Measurements from ENCODE around the gene BCL2L2. TPM values are rescaled to one million over a fixed set of nuclear protein-coding genes. Genes with fewer than 3 reads are reported as not detected.

Gene BCL2L2
- total RNA-seq, 5 donors from 2014 or later (not counting 1 experiment from before 2014, with no cell fraction given), result 1.9 to 4.6 (median 2.2) TPM

DNA sequence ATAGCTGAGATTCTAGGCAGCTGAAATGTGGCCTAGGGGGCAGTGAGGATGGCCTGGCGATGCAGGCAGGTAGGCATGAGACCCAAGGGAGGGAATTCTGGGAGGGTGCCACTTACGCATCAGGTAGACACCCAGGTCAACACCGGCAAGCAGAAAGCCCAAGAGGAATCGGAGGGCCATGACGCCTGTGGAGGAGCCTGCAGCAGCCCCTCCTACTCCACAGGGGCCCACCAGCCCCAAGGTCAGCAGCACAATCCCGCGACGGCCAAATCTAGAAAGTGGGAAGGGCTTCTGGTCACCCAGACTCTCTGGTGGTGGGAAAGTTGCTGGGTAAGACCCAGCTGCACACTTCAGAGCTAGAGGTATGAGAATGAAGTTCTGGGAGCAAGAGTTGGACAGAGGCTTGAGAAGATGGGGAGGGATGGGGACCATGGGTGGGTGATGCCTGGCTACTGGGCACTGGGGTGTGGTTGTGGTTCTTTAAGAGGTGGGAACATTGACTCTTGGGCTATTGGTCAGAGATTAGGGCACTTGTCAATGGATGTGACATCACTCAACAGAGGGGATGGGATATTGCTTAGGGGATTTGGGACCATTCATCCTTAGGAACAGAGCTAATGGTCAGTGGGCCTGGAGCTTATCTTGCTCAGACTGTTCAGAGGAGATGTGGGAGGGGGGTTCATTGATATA, 42.7 kb downstream of the BCL2L2 start:
- H3K9me3 Mint-ChIP-seq, result no peaks in the 10 kb centered on the region
- H3K4me3 Mint-ChIP-seq, result no peak overlapping the region
- ATAC-seq (replicated peaks in 1 of 4) (no peak), DNase-seq (no peak)
- POLR2A ChIA-PET, result interaction anchor here in 1 of 2 donors (0.7 kb wide), 1 partner anchor 24 kb away, joined by 3 read pairs; no protein-coding TSS in a partner anchor
- 93% methylated on average over 4 of the region's 8 CpGs for WGBS (ENCODE audit: insufficient coverage)
- H3K9me3 ChIP-seq, result no peaks in the 10 kb centered on the region
- H3K27ac ChIP-seq (ENCODE audit: low read length), result no peak overlapping the region
- peaks cover 4 to 32% of the 10 kb centered on the region in 2 experiments for H3K27me3 ChIP-seq (replicated peaks in 1 of 2; ENCODE audit: control insufficient read depth in 2 of 2, extremely low read depth in 1 of 2, insufficient read depth in 2 of 2, low read length in 1 of 2)
- H3K27ac Mint-ChIP-seq, result no peak overlapping the region
- H3K4me1 Mint-ChIP-seq, result peaks cover 9 to 22% (median 18%) of the 10 kb centered on the region in 3 donors
- CTCF ChIA-PET, result interaction anchor here in 1 of 2 donors (0.6 kb wide), 1 partner anchor 53 kb away, joined by 3 read pairs; no protein-coding TSS in a partner anchor
- no peaks in the 10 kb centered on the region for H3K36me3 Mint-ChIP-seq
- H3K4me3 ChIP-seq (ENCODE audit: control insufficient read depth in 1 of 2, extremely low read depth in 1 of 2, low read length in 1 of 2), result no peak overlapping the region
- H3K27me3 Mint-ChIP-seq, result peaks cover 17 to 33% of the 10 kb centered on the region in 2 donors
- peaks cover 0 to 11% of the 10 kb centered on the region in 2 experiments for H3K4me1 ChIP-seq (ENCODE audit: control insufficient read depth in 1 of 2, extremely low read depth in 1 of 2, insufficient read depth in 2 of 2, low read length in 2 of 2)
- H3K36me3 ChIP-seq (ENCODE audit: control insufficient read depth in 2 of 2, extremely low read depth in 1 of 2, insufficient read depth in 1 of 2, low read length in 1 of 2), result no peaks in the 10 kb centered on the region

DNA sequence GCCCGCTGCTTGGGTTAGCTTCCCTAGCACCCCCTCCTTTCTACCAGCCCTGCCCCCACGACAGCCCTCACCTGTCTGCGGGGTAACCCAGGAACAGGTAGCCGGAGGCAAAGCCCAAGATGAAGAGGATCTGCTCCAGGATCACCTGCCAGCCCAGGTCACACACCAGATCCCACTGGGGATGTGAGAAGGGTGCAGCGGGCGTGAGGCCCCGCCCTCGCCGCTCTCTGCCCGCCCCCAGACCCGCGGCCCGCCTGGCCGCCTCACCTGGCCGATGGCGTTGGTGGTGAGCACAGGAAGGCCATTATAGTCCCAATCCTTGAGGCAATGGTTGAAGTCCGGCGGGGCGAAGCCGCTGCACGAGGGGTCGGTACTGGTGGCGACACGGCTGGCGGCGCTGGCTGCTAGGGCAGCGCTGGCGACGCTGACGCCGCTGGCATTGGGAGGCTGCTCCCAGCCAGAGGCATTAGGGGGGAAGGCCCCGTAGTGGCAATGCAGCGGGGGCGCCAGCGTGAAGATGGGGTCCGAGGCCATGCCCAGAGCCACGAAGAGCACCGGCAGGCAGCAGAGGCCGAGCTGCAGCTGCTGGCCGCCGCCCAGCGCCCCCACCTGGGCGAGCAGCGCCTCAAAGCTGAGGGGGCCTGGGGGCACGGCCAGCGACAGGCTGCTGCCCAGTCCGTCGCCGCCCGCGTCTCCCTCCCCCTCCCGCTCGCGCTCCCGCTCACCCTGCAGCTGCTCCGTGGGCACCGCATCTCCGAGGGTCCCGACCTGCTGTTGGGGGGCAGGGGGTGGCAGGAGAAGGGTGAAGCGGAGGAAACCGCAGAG, 45.3 kb downstream of the BCL2L2 start:
- peak overlapping the region; percentile 77 to 81 (median 79) for H3K4me3 Mint-ChIP-seq
- peaks cover 9 to 22% (median 18%) of the 10 kb centered on the region in 3 donors for H3K4me1 Mint-ChIP-seq
- no peak overlapping the region for H3K27ac Mint-ChIP-seq
- H3K27me3 Mint-ChIP-seq, result peaks cover 17 to 46% of the 10 kb centered on the region in 2 donors
- no peaks in the 10 kb centered on the region for H3K36me3 ChIP-seq (ENCODE audit: control insufficient read depth in 2 of 2, extremely low read depth in 1 of 2, insufficient read depth in 1 of 2, low read length in 1 of 2)
- no peaks in the 10 kb centered on the region for H3K36me3 Mint-ChIP-seq
- WGBS (ENCODE audit: insufficient coverage), result 19% methylated on average over 48 of the region's 61 CpGs
- H3K9me3 Mint-ChIP-seq, result no peaks in the 10 kb centered on the region
- ATAC-seq (replicated peaks in 1 of 4) (peak; percentile 13 to 35 (median 26)), DNase-seq (peak in 3 of 35 experiments; percentile 10 to 17 (median 13))
- ChIA-PET POLR2A (interaction anchor here in 1 of 2 donors (0.6 kb wide), 1 partner anchor 49 kb away, joined by 3 read pairs; no protein-coding TSS in a partner anchor), CTCF (interaction anchor here in 1 of 2 donors (0.6 kb wide), 1 partner anchor 230 kb away, joined by 3 read pairs; no protein-coding TSS in a partner anchor)
- H3K4me1 ChIP-seq (ENCODE audit: control insufficient read depth in 1 of 2, extremely low read depth in 1 of 2, insufficient read depth in 2 of 2, low read length in 2 of 2), result peaks cover 0 to 11% of the 10 kb centered on the region in 2 experiments
- no peaks in the 10 kb centered on the region for H3K9me3 ChIP-seq
- H3K4me3 ChIP-seq (ENCODE audit: control insufficient read depth in 1 of 2, extremely low read depth in 1 of 2, low read length in 1 of 2), result peak overlapping the region; percentile 55 to 81
- H3K27ac ChIP-seq (ENCODE audit: low read length), result no peak overlapping the region
- peaks cover 4 to 35% of the 10 kb centered on the region in 2 experiments for H3K27me3 ChIP-seq (replicated peaks in 1 of 2; ENCODE audit: control insufficient read depth in 2 of 2, extremely low read depth in 1 of 2, insufficient read depth in 2 of 2, low read length in 1 of 2)

DNA sequence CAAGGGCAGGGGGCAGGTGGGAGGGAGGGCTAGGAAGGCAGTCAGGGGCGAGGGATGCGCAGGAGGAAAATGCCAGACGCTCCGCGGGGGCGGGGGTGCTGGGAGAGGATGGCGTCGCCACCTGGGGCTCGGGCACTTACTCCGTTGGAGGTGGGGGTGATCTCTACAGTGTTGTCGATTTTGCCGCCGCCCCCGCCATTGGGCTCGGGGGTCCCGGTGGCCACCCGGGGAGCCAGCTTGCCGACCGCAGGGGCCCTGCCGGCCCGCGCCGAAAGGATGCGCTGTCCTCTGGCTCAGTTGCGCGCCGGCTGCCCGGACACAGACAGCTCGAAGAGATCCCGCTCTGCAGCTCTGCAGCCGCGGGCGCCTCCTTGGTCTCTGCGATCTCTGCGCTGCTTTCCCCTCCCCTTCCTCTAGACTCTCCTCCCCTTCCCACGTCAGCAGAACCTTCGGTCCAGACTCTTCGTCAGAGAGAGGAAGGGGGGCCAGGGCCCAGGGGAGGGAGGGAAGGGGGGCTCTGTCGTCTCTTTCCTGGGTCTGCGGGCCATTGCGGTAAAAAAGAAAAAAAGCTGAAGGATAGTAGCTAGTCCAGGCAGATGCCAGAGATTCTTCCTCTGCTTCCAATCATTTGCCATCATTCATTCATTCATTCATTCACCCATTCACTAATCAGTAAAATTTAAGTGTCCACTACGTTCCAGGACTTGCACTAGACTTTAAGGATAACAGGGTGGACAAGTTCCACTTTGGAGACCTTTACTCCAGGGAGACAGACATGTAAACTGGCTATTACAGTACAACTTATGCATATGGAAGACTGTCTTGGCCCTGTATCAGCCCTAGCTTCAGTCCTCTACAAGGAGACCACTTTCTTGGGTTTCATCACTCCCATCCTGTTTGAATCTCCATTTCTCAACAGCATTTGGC, 46.1 kb downstream of the BCL2L2 start, which contains the start of gene SLC22A17:
Gene SLC22A17, minus strand, starts transcription at position 382 of the 927 bp plus-strand sequence.
- peaks cover 0 to 11% of the 10 kb centered on the region in 2 experiments for H3K4me1 ChIP-seq (ENCODE audit: control insufficient read depth in 1 of 2, extremely low read depth in 1 of 2, insufficient read depth in 2 of 2, low read length in 2 of 2)
- H3K27ac ChIP-seq (ENCODE audit: low read length), result no peak within 1 kb of the TSS
- Mint-ChIP-seq H3K27me3 (peaks cover 17 to 46% of the 10 kb centered on the region in 2 donors), H3K9me3 (no peaks in the 10 kb centered on the region), H3K27ac (peak within 1 kb of the TSS in 1 of 2 donors; percentile 17), H3K4me3 (peak within 1 kb of the TSS; percentile 77 to 81 (median 79)), H3K4me1 (peaks cover 9 to 22% (median 18%) of the 10 kb centered on the region in 3 donors), H3K36me3 (no peaks in the 10 kb centered on the region)
- peak within 1 kb of the TSS; percentile 55 to 81 for H3K4me3 ChIP-seq (ENCODE audit: control insufficient read depth in 1 of 2, extremely low read depth in 1 of 2, low read length in 1 of 2)
- DNase-seq, result peak; percentile 14 to 74 (median 47)
- no peaks in the 10 kb centered on the region for H3K36me3 ChIP-seq (ENCODE audit: control insufficient read depth in 2 of 2, extremely low read depth in 1 of 2, insufficient read depth in 1 of 2, low read length in 1 of 2)
- CTCF ChIA-PET, result interaction anchor here in 1 of 2 donors (0.6 kb wide), 1 partner anchor 231 kb away, joined by 3 read pairs; no protein-coding TSS in a partner anchor
- POLR2A ChIA-PET, result interaction anchor here (0.6 kb wide), 2 partner anchors 50 to 238 kb away, joined by 3 to 8 read pairs; no protein-coding TSS in a partner anchor
- peaks cover 4 to 37% of the 10 kb centered on the region in 2 experiments for H3K27me3 ChIP-seq (replicated peaks in 1 of 2; ENCODE audit: control insufficient read depth in 2 of 2, extremely low read depth in 1 of 2, insufficient read depth in 2 of 2, low read length in 1 of 2)
- 3% methylated on average over 30 of the region's 42 CpGs for WGBS (ENCODE audit: insufficient coverage)
- H3K9me3 ChIP-seq, result no peaks in the 10 kb centered on the region
- ATAC-seq (replicated peaks in 1 of 4), result peak; percentile 92 to 96 (median 94)

DNA sequence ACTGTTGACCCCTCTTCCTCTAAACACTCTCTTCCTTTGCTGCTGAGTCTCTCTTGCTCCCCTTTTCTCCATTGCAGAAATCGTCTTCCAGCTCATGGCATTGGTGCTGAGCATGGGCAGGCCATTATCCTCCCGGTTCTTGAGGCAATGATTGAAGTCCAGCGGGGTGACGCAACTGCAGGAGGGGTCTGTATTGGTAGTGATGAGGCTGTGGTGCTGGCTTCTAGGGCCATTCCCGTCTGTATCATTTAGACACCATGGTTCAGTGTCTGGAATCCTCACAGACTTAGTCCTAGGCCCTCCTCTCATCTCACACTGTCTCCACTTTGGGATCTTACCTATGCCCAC, 46.8 kb downstream of the BCL2L2 start:
- Mint-ChIP-seq H3K4me3 (peak overlapping the region; percentile 77 to 81 (median 79)), H3K27me3 (peaks cover 17 to 46% of the 10 kb centered on the region in 2 donors), H3K9me3 (no peaks in the 10 kb centered on the region), H3K27ac (no peak overlapping the region), H3K4me1 (peaks cover 9 to 22% (median 18%) of the 10 kb centered on the region in 3 donors), H3K36me3 (no peaks in the 10 kb centered on the region)
- no peak for DNase-seq
- H3K27me3 ChIP-seq (replicated peaks in 1 of 2; ENCODE audit: control insufficient read depth in 2 of 2, extremely low read depth in 1 of 2, insufficient read depth in 2 of 2, low read length in 1 of 2), result peaks cover 4 to 39% of the 10 kb centered on the region in 2 experiments
- WGBS (ENCODE audit: insufficient coverage), result 75% methylated on average over 2 of the region's 5 CpGs
- H3K4me1 ChIP-seq (ENCODE audit: control insufficient read depth in 1 of 2, extremely low read depth in 1 of 2, insufficient read depth in 2 of 2, low read length in 2 of 2), result peaks cover 0 to 11% of the 10 kb centered on the region in 2 experiments
- CTCF ChIA-PET, result no interaction called here
- H3K27ac ChIP-seq (ENCODE audit: low read length), result no peak overlapping the region
- no peak overlapping the region for H3K4me3 ChIP-seq (ENCODE audit: control insufficient read depth in 1 of 2, extremely low read depth in 1 of 2, low read length in 1 of 2)
- H3K36me3 ChIP-seq (ENCODE audit: control insufficient read depth in 2 of 2, extremely low read depth in 1 of 2, insufficient read depth in 1 of 2, low read length in 1 of 2), result no peaks in the 10 kb centered on the region
- ATAC-seq (replicated peaks in 1 of 4), result no peak
- H3K9me3 ChIP-seq, result no peaks in the 10 kb centered on the region
- POLR2A ChIA-PET, result no interaction called here

DNA sequence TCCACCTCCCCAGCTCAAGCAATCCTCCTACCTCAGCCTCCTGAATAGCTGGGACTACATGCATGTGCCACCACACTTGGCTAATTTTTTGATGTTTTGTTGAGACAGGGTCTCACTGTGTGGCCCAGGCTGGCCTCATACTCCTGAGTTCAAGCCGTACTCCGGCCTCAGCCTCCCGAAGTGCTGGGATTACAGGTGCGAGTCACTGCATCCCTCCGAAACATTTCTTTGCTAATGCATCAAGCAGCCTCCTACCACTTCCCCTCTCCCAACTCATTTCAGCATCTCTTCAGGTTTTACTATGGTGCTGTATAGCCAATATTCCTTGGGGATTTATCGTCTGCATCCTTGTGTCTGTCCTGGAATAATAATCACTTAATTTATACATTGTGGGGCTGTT, 48.4 kb downstream of the BCL2L2 start:
- no peak overlapping the region for H3K4me3 Mint-ChIP-seq

More for the DNA sequence above, 48.4 kb downstream of the BCL2L2 start:
- H3K4me3 ChIP-seq (ENCODE audit: control insufficient read depth in 1 of 2, extremely low read depth in 1 of 2, low read length in 1 of 2), result no peak overlapping the region
- ATAC-seq (replicated peaks in 1 of 4), result no peak
- ChIA-PET POLR2A (no interaction called here), CTCF (no interaction called here)
- H3K4me1 Mint-ChIP-seq, result peaks cover 9 to 22% (median 18%) of the 10 kb centered on the region in 3 donors
- peaks cover 4 to 47% of the 10 kb centered on the region in 2 experiments for H3K27me3 ChIP-seq (replicated peaks in 1 of 2; ENCODE audit: control insufficient read depth in 2 of 2, extremely low read depth in 1 of 2, insufficient read depth in 2 of 2, low read length in 1 of 2)
- H3K4me1 ChIP-seq (ENCODE audit: control insufficient read depth in 1 of 2, extremely low read depth in 1 of 2, insufficient read depth in 2 of 2, low read length in 2 of 2), result peaks cover 0 to 11% of the 10 kb centered on the region in 2 experiments
- H3K9me3 ChIP-seq, result no peaks in the 10 kb centered on the region
- no peaks in the 10 kb centered on the region for H3K9me3 Mint-ChIP-seq
- no peak overlapping the region for H3K27ac ChIP-seq (ENCODE audit: low read length)
- H3K27ac Mint-ChIP-seq, result no peak overlapping the region
- H3K27me3 Mint-ChIP-seq, result peaks cover 17 to 46% of the 10 kb centered on the region in 2 donors
- no peaks in the 10 kb centered on the region for H3K36me3 ChIP-seq (ENCODE audit: control insufficient read depth in 2 of 2, extremely low read depth in 1 of 2, insufficient read depth in 1 of 2, low read length in 1 of 2)
- H3K36me3 Mint-ChIP-seq, result no peaks in the 10 kb centered on the region
- WGBS (ENCODE audit: insufficient coverage), result 100% methylated on average over 2 of the region's 6 CpGs
- DNase-seq, result no peak

Measured in T-cell (primary cell).